Upper lobe of right lung (tissue), 1 donor: Measurements from ENCODE around the gene RBFOX1. TPM values are rescaled to one million over a fixed set of nuclear protein-coding genes. Genes with fewer than 3 reads are reported as not detected.

ENCODE experiments used
- ATAC-seq: fragments of 200-7000 bp; cut with Tn5 transposase; one replicate; pipeline ENCODE4 v1.9.1; 2020; ENCODE audit warnings: mild to moderate bottlenecking, moderate library complexity
- DNase-seq: peaks from one replicate; pipeline ENCODE4 v3.0.0-alpha.2; 2020
- H3K27ac ChIP-seq: fragments of 200-600 bp; one replicate; pipeline ENCODE4 v1.8.0; 2022
- H3K27me3 ChIP-seq: fragments of 200-600 bp; one replicate; pipeline ENCODE4 v1.8.0; 2022; ENCODE audit warnings: mild to moderate bottlenecking
- H3K36me3 ChIP-seq: fragments of 200-600 bp; one replicate; pipeline ENCODE4 v1.8.0; 2022
- H3K4me1 ChIP-seq: fragments of 200-600 bp; one replicate; pipeline ENCODE4 v1.8.0; 2022
- H3K4me3 ChIP-seq: fragments of 200-600 bp; one replicate; pipeline ENCODE4 v1.8.0; 2022; ENCODE audit warnings: mild to moderate bottlenecking
- H3K9me3 ChIP-seq: fragments of 200-600 bp; one replicate; pipeline ENCODE4 v1.8.0; 2022
- CTCF ChIP-seq: fragments of 200-600 bp; IDR thresholded peaks from one replicate; pipeline ENCODE4 v1.8.0; 2022; ENCODE audit warnings: antibody characterized with exemption
- intact Hi-C: fragments of 100-400 bp; cut with DNase I; formaldehyde crosslinking; loops from one replicate; pipeline ENCODE4 v1.11.0; 2022
- total RNA-seq: library from RNA; stranded (reverse); fragmentation: NEBNext Ultra II Directional; extraction: Animal tissue kit (Norgen Biotek cat#: 25700); gene quantifications from one replicate; pipeline ENCODE4 v1.2.1, GENCODE V29; 2021
- donor health status: DM: no; HTN: yes; CAD: no; lungs with severe emphysema.

RBFOX1 gene
- total RNA-seq, 1 donor from 2014 or later, result not detected

GRCh38 chr16:7504844-7505243 is 172.2 kb downstream of the RBFOX1 start:
- intact Hi-C loops, result no loop called here
- DNase-seq (no peak), ATAC-seq (no peak)
- H3K27ac ChIP-seq, result no peak overlapping the region
- no peaks in the 10 kb centered on the region for H3K27me3 ChIP-seq
- H3K4me1 ChIP-seq, result no peaks in the 10 kb centered on the region
- no peak for TF ChIP-seq CTCF
- no peak overlapping the region for H3K4me3 ChIP-seq
- H3K9me3 ChIP-seq, result no peaks in the 10 kb centered on the region
- H3K36me3 ChIP-seq, result no peaks in the 10 kb centered on the region

DNA sequence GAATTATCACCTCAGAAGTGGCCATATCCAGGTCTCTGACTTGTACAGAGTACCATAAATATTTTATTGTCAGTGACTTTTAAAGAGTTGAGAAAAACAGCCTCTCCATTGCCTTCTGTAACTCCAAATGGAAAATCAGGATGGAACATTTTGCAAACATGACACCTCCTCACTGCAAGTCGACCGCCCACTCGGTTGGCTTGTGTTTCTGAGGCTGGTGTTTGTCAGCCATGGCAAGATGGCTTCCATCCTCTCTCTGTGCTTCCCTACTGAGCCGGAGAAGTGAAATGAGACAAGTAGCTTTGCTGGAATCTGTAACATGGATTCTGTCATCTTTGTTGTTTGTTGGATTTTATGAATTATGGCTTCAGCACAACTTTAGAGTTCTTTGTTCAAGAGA is 172.8 kb downstream of the RBFOX1 start:
- Histone ChIP-seq H3K27ac (no peak overlapping the region), H3K9me3 (no peaks in the 10 kb centered on the region), H3K4me1 (no peaks in the 10 kb centered on the region), H3K27me3 (no peaks in the 10 kb centered on the region), H3K4me3 (no peak overlapping the region), H3K36me3 (no peaks in the 10 kb centered on the region)
- no peak for ATAC-seq
- intact Hi-C loops, result no loop called here
- DNase-seq, result no peak
- no peak for TF ChIP-seq CTCF

- Histone ChIP-seq H3K4me3 (no peak overlapping the region), H3K36me3 (no peaks in the 10 kb centered on the region), H3K4me1 (no peaks in the 10 kb centered on the region), H3K9me3 (no peaks in the 10 kb centered on the region), H3K27ac (no peak overlapping the region), H3K27me3 (no peaks in the 10 kb centered on the region)
- intact Hi-C loops, result no loop called here
- DNase-seq, result no peak
- no peak for TF ChIP-seq CTCF
- ATAC-seq, result no peak
Observed at GRCh38 chr16:7506363-7506762, 173.7 kb downstream of the RBFOX1 start.

DNA sequence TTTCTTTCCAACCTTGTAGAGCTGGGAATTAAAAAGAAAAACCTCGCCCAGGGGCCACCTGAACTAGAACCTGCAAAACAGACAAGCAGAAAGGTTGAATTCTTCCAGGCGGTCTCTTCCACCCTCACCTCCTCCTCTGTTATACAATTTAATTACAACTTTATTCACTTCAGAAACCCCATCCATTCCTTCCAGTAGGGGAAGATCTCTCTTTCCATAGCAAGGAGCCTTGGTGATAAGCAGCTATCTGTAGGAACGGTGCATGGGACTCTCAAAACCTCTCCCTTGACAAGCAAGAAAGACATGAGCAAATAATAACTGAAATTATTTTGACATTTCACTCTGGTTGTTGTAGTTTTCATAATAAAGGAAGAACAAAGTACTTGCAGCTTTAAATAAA is 176.0 kb downstream of the RBFOX1 start:
- intact Hi-C loops, result no loop called here
- Histone ChIP-seq H3K27me3 (no peaks in the 10 kb centered on the region), H3K4me1 (no peaks in the 10 kb centered on the region), H3K36me3 (no peaks in the 10 kb centered on the region), H3K9me3 (no peaks in the 10 kb centered on the region), H3K4me3 (no peak overlapping the region), H3K27ac (no peak overlapping the region)
- TF ChIP-seq CTCF, result no peak
- ATAC-seq, result no peak
- no peak for DNase-seq

DNA sequence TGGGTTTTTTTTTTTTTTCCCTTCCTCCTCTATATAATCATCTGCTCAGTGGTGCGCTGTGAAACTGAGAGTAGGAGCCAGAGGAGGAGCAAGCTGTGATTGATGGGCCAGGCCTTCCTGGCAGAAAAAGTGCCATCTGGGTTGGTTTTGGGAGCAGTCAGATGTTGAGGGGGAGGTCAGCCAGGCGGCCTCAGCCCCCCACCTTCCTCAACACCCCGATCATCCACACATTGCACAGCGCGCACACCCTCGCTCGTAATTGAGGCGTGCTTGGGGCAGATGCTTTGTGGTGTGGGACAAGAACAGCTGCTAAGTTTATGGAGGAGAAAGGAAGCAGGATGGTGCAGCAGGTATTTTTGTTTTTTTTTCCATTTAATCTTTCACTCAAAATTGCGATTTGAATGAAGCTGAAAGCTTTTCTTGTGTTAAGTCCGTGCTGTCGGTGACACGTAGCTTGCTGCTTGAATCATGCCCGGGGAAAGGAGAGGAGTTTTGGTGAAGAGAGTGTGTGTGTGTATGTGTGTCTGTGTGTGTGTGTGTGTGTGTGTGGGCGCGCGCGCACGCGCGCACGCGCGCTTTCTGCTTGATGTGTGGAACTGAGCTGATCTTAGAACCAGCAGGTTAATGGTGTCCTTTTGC is 177.4 kb downstream of the RBFOX1 start:
- Histone ChIP-seq H3K27ac (no peak overlapping the region), H3K4me1 (no peaks in the 10 kb centered on the region), H3K27me3 (no peaks in the 10 kb centered on the region), H3K9me3 (no peaks in the 10 kb centered on the region), H3K36me3 (no peaks in the 10 kb centered on the region), H3K4me3 (no peak overlapping the region)
- intact Hi-C loops, result no loop called here
- TF ChIP-seq CTCF, result no peak
- ATAC-seq (no peak), DNase-seq (no peak)
